CD14-positive monocyte (primary cell): ENCODE measurements around the gene TMEM51. TPM values are rescaled to one million over a fixed set of nuclear protein-coding genes. Genes with fewer than 3 reads are reported as not detected.
A peak's percentile ranks its signal among the peaks of the same experiment; 100 is the strongest.

Experiments used
- DNase-seq, 3 donors: peaks; one replicate each; pipeline ENCODE4 v3.0.0-alpha.2; 2011 to 2022
- H2AFZ ChIP-seq: 2 replicates; pipeline ENCODE4 v1.6.0; 2012; ENCODE audit warnings: mild to moderate bottlenecking, low read depth, low read length, inconsistent platforms; ENCODE audit not compliant: insufficient read depth, poor library complexity, severe bottlenecking
- H3K27ac ChIP-seq, 2 donors: 1 replicate in 1 of 2; 2 replicates in 1 of 2; pipeline ENCODE4 v1.5.1; 2012 to 2013; ENCODE audit warnings: low read length in 2 of 2, control low read depth in 1 of 2, inconsistent platforms in 1 of 2, low read depth in 1 of 2, mild to moderate bottlenecking in 1 of 2
- H3K27me3 ChIP-seq, 2 donors: one replicate each; pipeline versions ENCODE4 v1.6.0 to v1.6.1; 2011 to 2013; ENCODE audit warnings: low read length in 2 of 2; ENCODE audit not compliant: control insufficient read depth in 2 of 2, insufficient read depth in 2 of 2
- H3K36me3 ChIP-seq, 2 donors: replicated peaks in 1 of 2; 1 replicate in 1 of 2; 2 replicates in 1 of 2; pipeline versions ENCODE4 v1.5.1 to v1.6.1; 2012 to 2013; ENCODE audit warnings: low read length in 2 of 2, control low read depth in 1 of 2, inconsistent platforms in 1 of 2, mild to moderate bottlenecking in 1 of 2; ENCODE audit not compliant: insufficient read depth in 2 of 2, control insufficient read depth in 1 of 2
- H3K4me1 ChIP-seq, 2 donors: 1 replicate in 1 of 2; 2 replicates in 1 of 2; pipeline versions ENCODE4 v1.5.1 to v1.6.1; 2012 to 2013; ENCODE audit warnings: low read length in 2 of 2, control low read depth in 1 of 2, inconsistent platforms in 1 of 2, mild to moderate bottlenecking in 1 of 2, moderate library complexity in 1 of 2; ENCODE audit not compliant: insufficient read depth in 2 of 2, control insufficient read depth in 1 of 2
- H3K4me2 ChIP-seq: replicated peaks from 2 replicates; pipeline ENCODE3; 2012; ENCODE audit warnings: low read length, moderate library complexity, mild to moderate bottlenecking; ENCODE audit not compliant: poor library complexity, severe bottlenecking; ENCODE audit errors: extremely low read depth
- H3K4me3 ChIP-seq, 3 experiments: fragments of 200-600 bp in 1 of 3; sonication (generic) in 1 of 3; replicated peaks in 1 of 3; 1 replicate in 2 of 3; 2 replicates in 1 of 3; pipeline ENCODE4 v1.5.1; 2011 to 2013; ENCODE audit warnings: low read length in 3 of 3, mild to moderate bottlenecking in 3 of 3, control low read depth in 2 of 3, low read depth in 2 of 3, inconsistent platforms in 1 of 3, moderate library complexity in 1 of 3
- H3K79me2 ChIP-seq: 2 replicates; pipeline ENCODE4 v1.6.0; 2012; ENCODE audit warnings: mild to moderate bottlenecking, control low read depth, inconsistent platforms, low read length, moderate library complexity; ENCODE audit not compliant: insufficient read depth
- H3K9ac ChIP-seq: 2 replicates; pipeline ENCODE4 v1.6.0; 2017; ENCODE audit warnings: low read length, mild to moderate bottlenecking; ENCODE audit not compliant: insufficient read depth, poor library complexity, severe bottlenecking
- H3K9me3 ChIP-seq, 2 donors: replicated peaks in 1 of 2; 1 replicate in 1 of 2; 2 replicates in 1 of 2; pipeline versions ENCODE4 v1.5.1 to v1.6.1; 2012 to 2013; ENCODE audit warnings: low read length in 2 of 2, control low read depth in 1 of 2; ENCODE audit not compliant: control insufficient read depth in 1 of 2, insufficient read depth in 1 of 2
- H4K20me1 ChIP-seq: 2 replicates; pipeline ENCODE4 v1.6.0; 2012; ENCODE audit warnings: mild to moderate bottlenecking, low read length, control low read depth, moderate library complexity; ENCODE audit not compliant: insufficient read depth
- H3K27ac Mint-ChIP-seq, 7 donors: one replicate each; pipeline ENCODE4 v1.8.0; 2020; ENCODE audit warnings: mild to moderate bottlenecking in 7 of 7, mixed read lengths in 7 of 7, moderate library complexity in 6 of 7, inconsistent platforms in 2 of 7
- H3K27me3 Mint-ChIP-seq, 3 donors: one replicate each; pipeline ENCODE4 v1.8.0; 2021 to 2022; ENCODE audit warnings: low read depth in 3 of 3, mild to moderate bottlenecking in 3 of 3, mixed read lengths in 3 of 3, moderate library complexity in 3 of 3, inconsistent platforms in 1 of 3
- H3K36me3 Mint-ChIP-seq, 2 donors: one replicate each; pipeline ENCODE4 v1.8.0; 2020; ENCODE audit warnings: mixed read lengths in 2 of 2, inconsistent platforms in 1 of 2, mild to moderate bottlenecking in 1 of 2
- H3K4me1 Mint-ChIP-seq: one replicate; pipeline ENCODE4 v1.8.0; 2020; ENCODE audit warnings: mild to moderate bottlenecking, mixed read lengths
- H3K4me3 Mint-ChIP-seq, 2 donors: one replicate each; pipeline ENCODE4 v1.8.0; 2020; ENCODE audit warnings: mild to moderate bottlenecking in 2 of 2, mixed read lengths in 2 of 2, moderate library complexity in 1 of 2
- H3K9me3 Mint-ChIP-seq, 7 donors: one replicate each; pipeline ENCODE4 v1.8.0; 2020 to 2022; ENCODE audit warnings: mixed read lengths in 7 of 7, mild to moderate bottlenecking in 6 of 7, moderate library complexity in 6 of 7, inconsistent platforms in 2 of 7
- CTCF ChIP-seq: fragments of 200-600 bp; IDR thresholded peaks from one replicate; pipeline ENCODE4 v1.8.0; 2022; ENCODE audit warnings: antibody characterized with exemption, mild to moderate bottlenecking
- WGBS: methylation state at CpG from one replicate; pipeline ENCODE4 v1.1.5; 2013; ENCODE audit warnings: missing lambda C conversion rate; ENCODE audit not compliant: insufficient coverage; 5-methylcytosine and 5-hydroxymethylcytosine counted together
- intact Hi-C, 2 donors: fragments of 100-400 bp; cut with micrococcal nuclease; formaldehyde crosslinking; loops; one replicate each; pipeline versions ENCODE4 v1.15.0 to v1.15.1; 2023
- polyA plus RNA-seq, 3 donors: library from polyadenylated mRNA; depleted of rRNA in 1 of 3; unstranded in 2 of 3; stranded (reverse) in 1 of 3; fragments of 300-500 nt in 2 of 3; fragments of >200 nt in 1 of 3; fragmentation: Illumina TruSeq in 2 of 3; gene quantifications; 1 replicate in 2 of 3; 2 replicates in 1 of 3; pipeline ENCODE4 v1.2.3, GENCODE V29; 2012 to 2021

TMEM51 gene
- polyA plus RNA-seq, 3 donors: 1.2 to 2.5 (median 2.1) TPM

- peaks cover 0 to 4% (median 1%) of the 10 kb centered on the region in 7 donors for H3K9me3 Mint-ChIP-seq
- intact Hi-C loops: no loop called here
- Histone ChIP-seq H4K20me1 (no peaks in the 10 kb centered on the region), H3K27ac (peak overlapping the region in 1 of 2 donors; percentile 6), H3K9me3 (no peaks in the 10 kb centered on the region), H3K4me3 (no peak overlapping the region), H3K27me3 (no peaks in the 10 kb centered on the region), H3K4me1 (peaks cover 14 to 30% of the 10 kb centered on the region in 2 donors), H3K9ac (no peak overlapping the region), H2AFZ (no peak overlapping the region), H3K4me2 (no peak overlapping the region), H3K79me2 (no peaks in the 10 kb centered on the region), H3K36me3 (no peaks in the 10 kb centered on the region)
- no peaks in the 10 kb centered on the region for H3K36me3 Mint-ChIP-seq
- H3K4me3 Mint-ChIP-seq: no peak overlapping the region
- DNase-seq: peak; percentile 57 to 82 (median 63)
- peaks cover 10 to 27% (median 12%) of the 10 kb centered on the region in 3 donors for H3K27me3 Mint-ChIP-seq
- no peak for TF ChIP-seq CTCF
- peak overlapping the region; percentile 2 to 80 (median 71) for H3K27ac Mint-ChIP-seq
- peaks cover 31% of the 10 kb centered on the region for H3K4me1 Mint-ChIP-seq
- 7% methylated on average over 6 of the region's 6 CpGs for WGBS
Measured at GRCh38 chr1:15137809-15138208, 15.7 kb upstream of the TMEM51 start.

GRCh38 chr1:15139654-15140350 lies 13.7 kb upstream of the TMEM51 start:
- 92% methylated on average over 10 of the region's 15 CpGs for WGBS
- intact Hi-C loops: no loop called here
- H4K20me1 ChIP-seq: no peaks in the 10 kb centered on the region
- H3K4me2 ChIP-seq: no peak overlapping the region
- no peak overlapping the region for H2AFZ ChIP-seq
- no peak overlapping the region for H3K9ac ChIP-seq
- H3K36me3 Mint-ChIP-seq: no peaks in the 10 kb centered on the region
- H3K36me3 ChIP-seq: no peaks in the 10 kb centered on the region
- H3K27ac Mint-ChIP-seq: peak overlapping the region in 2 of 7 donors; percentile 16 to 60
- no peak overlapping the region for H3K4me3 ChIP-seq
- no peaks in the 10 kb centered on the region for H3K27me3 ChIP-seq
- H3K4me1 Mint-ChIP-seq: peaks cover 37% of the 10 kb centered on the region
- peaks cover 0 to 4% (median 0%) of the 10 kb centered on the region in 7 donors for H3K9me3 Mint-ChIP-seq
- H3K4me3 Mint-ChIP-seq: no peak overlapping the region
- no peak for TF ChIP-seq CTCF
- peaks cover 19 to 31% of the 10 kb centered on the region in 2 donors for H3K4me1 ChIP-seq
- no peak for DNase-seq
- peaks cover 7 to 28% (median 7%) of the 10 kb centered on the region in 3 donors for H3K27me3 Mint-ChIP-seq
- H3K9me3 ChIP-seq: no peaks in the 10 kb centered on the region
- no peaks in the 10 kb centered on the region for H3K79me2 ChIP-seq
- no peak overlapping the region for H3K27ac ChIP-seq
